HG03439 (cell line): ENCODE data around the gene RAB27B.

Source experiments
- ATAC-seq: cut with Tn5 transposase; IDR thresholded peaks from one replicate; pipeline ENCODE4 v1.9.1; 2021; ENCODE audit warnings: mild to moderate bottlenecking, moderate library complexity; ENCODE audit not compliant: unreplicated experiment

The RAB27B gene

GRCh38 chr18:54906331-54907185, 78.3 kb downstream of the RAB27B start:
- ATAC-seq: no peak

GRCh38 chr18:54909538-54909937, 81.3 kb downstream of the RAB27B start:
- no peak for ATAC-seq

DNA sequence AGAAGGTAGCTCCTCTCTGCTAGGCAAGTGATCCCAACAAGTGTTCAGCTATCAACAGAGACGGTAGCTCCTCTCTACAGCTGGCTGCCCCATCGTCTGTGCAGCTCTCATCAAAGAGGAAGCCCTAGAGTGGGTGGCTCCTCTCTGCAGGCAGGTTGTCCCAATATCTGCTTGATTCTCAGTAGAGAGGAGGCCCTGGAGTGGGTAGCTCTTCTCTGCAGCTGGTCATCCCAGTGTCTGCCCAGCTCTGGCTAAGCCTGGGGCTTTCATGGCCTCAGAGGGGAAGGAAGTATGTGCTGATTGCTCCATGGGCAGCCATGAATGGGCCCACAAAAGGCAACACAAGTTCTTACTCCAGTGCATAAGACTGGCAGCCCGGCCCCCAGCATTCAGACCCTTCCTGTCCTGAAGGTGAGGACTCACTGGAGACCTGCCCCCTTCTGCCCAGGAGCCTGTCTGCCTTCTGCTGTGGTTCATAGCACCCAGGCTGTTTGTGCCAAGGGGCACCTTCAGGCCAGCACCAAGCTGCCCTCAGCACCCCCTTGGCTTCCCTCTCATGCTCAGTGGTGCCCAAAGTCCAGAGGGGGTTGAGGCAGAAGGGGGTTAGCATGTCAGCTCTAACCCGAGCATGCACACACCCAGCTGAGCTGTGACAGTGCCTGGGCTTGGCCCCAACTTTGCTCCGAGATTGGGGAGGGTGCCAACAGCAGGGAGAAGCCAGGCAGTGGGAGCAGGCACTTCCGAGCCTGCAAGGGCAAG, 82.1 kb downstream of the RAB27B start:
- no peak for ATAC-seq

DNA sequence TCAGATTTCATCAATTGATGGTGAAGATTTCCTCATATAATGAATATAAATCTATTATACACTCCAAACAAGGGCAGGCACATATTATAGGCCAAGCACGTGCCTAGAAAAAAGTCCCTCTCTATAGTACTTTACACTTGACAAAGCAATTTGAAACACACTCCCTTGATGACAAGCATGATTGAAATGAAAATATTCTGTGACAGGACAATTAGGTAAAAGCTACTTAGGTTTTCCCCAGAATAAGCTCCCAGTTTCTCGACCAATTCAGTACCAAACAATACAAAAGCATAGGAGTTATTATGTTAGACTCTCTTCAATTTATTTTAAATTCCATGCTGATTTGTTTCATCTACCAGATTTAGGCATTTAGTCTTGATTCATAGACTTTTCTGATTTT, 83.3 kb downstream of the RAB27B start:
- no peak for ATAC-seq

DNA sequence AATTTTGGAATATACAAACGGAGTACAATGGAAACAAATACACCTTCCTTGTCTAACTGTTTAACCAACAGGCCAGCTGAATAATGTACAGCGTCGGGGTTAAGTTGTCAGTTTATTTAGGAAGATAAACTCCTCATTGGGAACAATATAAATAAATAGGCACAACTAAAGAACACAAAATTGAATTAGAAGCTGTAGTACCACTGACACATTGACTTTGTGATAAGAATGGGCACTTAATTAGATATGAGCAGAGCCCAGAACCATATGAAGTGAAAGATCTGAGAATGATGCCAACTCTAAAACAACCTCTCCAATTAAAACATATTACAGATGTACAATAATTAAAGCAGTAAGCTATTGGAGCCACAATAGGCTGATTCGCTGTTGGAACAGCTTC, 86.5 kb downstream of the RAB27B start:
- ATAC-seq: no peak

DNA sequence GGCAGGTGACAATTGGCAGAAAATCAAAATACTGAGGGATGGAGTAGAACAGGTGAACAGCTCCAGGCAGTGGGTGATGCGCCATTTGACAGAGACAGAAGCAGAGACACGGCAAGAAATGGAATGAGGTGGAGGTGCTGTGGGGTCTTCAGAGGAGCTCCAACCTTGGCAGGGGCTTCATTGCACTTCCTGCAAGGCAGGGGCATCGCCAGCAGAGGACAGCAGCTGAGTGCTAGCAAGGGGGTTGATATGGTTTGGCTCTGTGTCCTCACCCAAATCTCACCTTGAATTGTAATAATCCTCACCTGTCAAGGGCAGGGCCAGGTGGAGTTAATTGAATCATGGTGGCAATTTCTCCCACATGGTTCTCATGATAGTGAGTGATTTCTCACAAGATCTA, 88.2 kb downstream of the RAB27B start:
- ATAC-seq: no peak

DNA sequence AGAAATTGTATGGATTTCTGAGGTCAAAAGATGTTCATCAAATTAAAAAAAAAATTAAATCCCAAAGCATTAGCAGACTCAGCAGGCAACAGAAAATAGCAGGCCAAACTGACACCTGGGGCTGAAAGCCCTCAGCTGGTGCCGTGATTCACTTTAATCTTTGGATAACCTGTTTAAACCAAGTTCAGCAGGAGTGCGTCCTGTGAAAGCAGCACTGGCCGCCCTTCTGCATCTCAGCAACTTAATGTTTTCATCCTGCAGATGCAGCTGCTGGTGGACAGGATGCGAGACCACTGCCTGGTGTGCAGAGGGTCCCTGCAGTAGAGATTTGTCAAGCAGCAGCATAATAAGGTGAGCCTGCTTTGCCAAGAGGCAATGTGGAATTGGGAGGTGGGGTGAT, 89.8 kb downstream of the RAB27B start:
- no peak for ATAC-seq

DNA sequence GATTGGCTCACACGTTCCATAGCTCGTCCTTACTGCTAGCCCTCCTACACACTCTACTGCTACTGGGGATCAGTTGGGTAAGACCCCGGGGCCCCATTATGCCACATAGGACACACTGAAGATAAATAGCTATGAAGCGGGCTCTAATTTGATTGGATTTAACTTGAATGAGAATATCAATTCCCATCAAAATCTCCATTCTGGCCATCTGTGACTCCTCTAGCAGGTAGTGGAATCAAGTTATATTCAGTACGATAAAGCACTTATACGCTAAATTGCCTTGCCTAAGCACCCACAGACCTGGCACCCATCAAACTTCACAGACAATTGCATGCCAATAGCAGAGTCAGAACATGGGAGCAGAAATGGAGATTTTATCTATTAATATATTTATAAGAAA, 91.1 kb downstream of the RAB27B start:
- ATAC-seq: no peak

GRCh38 chr18:54923339-54923956, 95.2 kb downstream of the RAB27B start:
- ATAC-seq: no peak

- no peak for ATAC-seq
These were observed 96.7 kb downstream of the RAB27B start for GRCh38 chr18:54924948-54925347.

- no peak for ATAC-seq
These were observed 98.5 kb downstream of the RAB27B start for GRCh38 chr18:54926593-54927325.

- ATAC-seq: no peak
These were observed 100.0 kb downstream of the RAB27B start for GRCh38 chr18:54928236-54928635.

DNA sequence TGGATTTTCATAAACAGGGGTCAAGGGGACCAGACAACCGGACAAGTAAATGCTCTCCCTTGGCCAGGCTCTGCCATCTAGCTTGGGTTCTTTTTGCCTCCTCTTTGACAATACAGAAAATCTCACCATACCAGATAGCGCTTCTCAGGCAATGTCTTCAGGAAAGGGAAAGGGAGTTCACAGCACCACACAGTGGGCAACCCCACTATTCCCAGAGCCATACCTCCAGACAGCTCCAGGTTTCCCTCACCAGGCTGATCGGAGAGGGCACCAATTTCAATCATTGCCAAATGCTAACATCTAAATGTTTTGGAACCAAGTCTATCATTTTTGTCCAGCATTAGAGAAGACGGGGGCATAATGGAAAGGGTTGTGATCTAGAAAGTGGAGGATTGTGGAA, 102.9 kb downstream of the RAB27B start:
- ATAC-seq: no peak

GRCh38 chr18:54932472-54932871, 104.2 kb downstream of the RAB27B start:
- no peak for ATAC-seq

GRCh38 chr18:54938506-54938905, 110.2 kb downstream of the RAB27B start:
- ATAC-seq: no peak

GRCh38 chr18:54939361-54939917, 111.2 kb downstream of the RAB27B start:
- no peak for ATAC-seq

- ATAC-seq: no peak
These were observed 113.9 kb downstream of the RAB27B start for GRCh38 chr18:54942144-54942543.

DNA sequence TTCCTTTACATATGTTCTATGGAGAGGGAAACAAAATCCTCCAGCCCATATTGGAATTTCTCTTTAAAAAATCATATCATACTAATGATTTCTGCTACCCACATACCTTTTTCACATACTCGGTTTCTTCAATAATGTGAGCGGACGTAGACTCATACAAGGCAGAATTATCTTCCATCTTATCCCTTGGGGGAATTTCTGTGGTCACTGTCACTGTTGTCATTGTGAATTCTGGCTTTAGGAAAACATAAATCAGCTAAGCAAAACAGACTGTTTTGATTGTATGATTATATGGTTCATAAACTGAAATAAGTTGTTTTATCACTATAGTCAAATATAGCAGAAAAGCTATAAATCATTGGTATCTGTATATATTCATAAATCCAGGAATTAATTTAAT, 114.3 kb downstream of the RAB27B start:
- no peak for ATAC-seq
